A549 (cell line): Measurements from ENCODE around the gene PPL. TPM values are rescaled to one million over a fixed set of nuclear protein-coding genes. Genes with fewer than 3 reads are reported as not detected.

Experiments used
- ATAC-seq, 2 experiments: fragments of 200-7000 bp in 1 of 2; fragments of >200 bp in 1 of 2; cut with Nextera tagmentation in 1 of 2; cut with Tn5 transposase in 1 of 2; 3 replicates each; pipeline versions ENCODE4 v1.8.0 to v1.9.1; 2018 to 2020; ENCODE audit warnings: mild to moderate bottlenecking in 1 of 2, moderate library complexity in 1 of 2
- CTCF ChIA-PET: fragments of 300-600 bp; sonication (Branson Sonifier 250); formaldehyde crosslinking; extraction: SDS; loops from one replicate; lab custom pipeline; 2021; ENCODE audit warnings: antibody characterized with exemption, inconsistent platforms; lab: Yijun Ruan, JAX
- POLR2A ChIA-PET: fragments of 350-600 bp; formaldehyde crosslinking; extraction: SDS; loops from one replicate; lab custom pipeline; 2021; ENCODE audit warnings: antibody characterized with exemption, inconsistent platforms; lab: Yijun Ruan, JAX
- DNase-seq, 2 experiments: peaks; one replicate each; pipeline versions ENCODE4 v3.0.0 to v3.0.0-alpha.2; 2011 to 2016; ENCODE audit warnings: low read depth in 1 of 2, low spot score in 1 of 2
- FAIRE-seq: peaks from 2 replicates; lab custom pipeline; 2011; peaks lifted over from hg19 to GRCh38; lab: Jason Lieb, UNC
- H3K27ac ChIP-seq, 2 experiments: fragments of >200 bp; sonication (Bioruptor Twin); formaldehyde crosslinking; 3 replicates each; pipeline ENCODE4 v1.5.1; 2016 to 2017
- H3K4me1 ChIP-seq: fragments of >200 bp; sonication (Bioruptor Twin); formaldehyde crosslinking; 3 replicates; pipeline ENCODE4 v1.6.1; 2016
- H3K4me2 ChIP-seq: fragments of >200 bp; sonication (Bioruptor Twin); formaldehyde crosslinking; 3 replicates; pipeline ENCODE4 v1.6.1; 2016
- H3K4me3 ChIP-seq: fragments of >200 bp; sonication (Bioruptor Twin); formaldehyde crosslinking; 3 replicates; pipeline ENCODE4 v1.5.1; 2016
- H3K9me3 ChIP-seq: fragments of >200 bp; sonication (Bioruptor Twin); formaldehyde crosslinking; 3 replicates; pipeline ENCODE4 v1.6.1; 2016
- CTCF ChIP-seq: fragments of >200 bp; sonication (Bioruptor Twin); formaldehyde crosslinking; IDR thresholded peaks from 3 replicates; pipeline ENCODE4 v1.5.1; 2016
- ESRRA ChIP-seq: fragments of 150-350 bp; IDR thresholded peaks from 2 replicates; pipeline ENCODE4 v1.6.1; 2014; ENCODE audit warnings: mild to moderate bottlenecking, low read length, borderline replicate concordance
- FOSL2 ChIP-seq, 2 experiments: fragments of 450-650 bp in 1 of 2; fragments of >200 bp in 1 of 2; sonication (Bioruptor Twin) in 1 of 2; formaldehyde crosslinking; IDR thresholded peaks; 2 replicates each; pipeline versions ENCODE4 v1.5.0 to v1.6.1; 2016 to 2020; ENCODE audit warnings: mild to moderate bottlenecking in 1 of 2, moderate library complexity in 1 of 2
- GATA3 ChIP-seq: IDR thresholded peaks from 2 replicates; pipeline ENCODE4 v1.6.1; 2012; ENCODE audit warnings: borderline replicate concordance
- HES2 ChIP-seq: fragments of >200 bp; sonication (Bioruptor Twin); formaldehyde crosslinking; IDR thresholded peaks from 2 replicates; pipeline ENCODE4 v1.6.1; 2016
- HOXB13 ChIP-seq: fragments of 250-450 bp; sonication (Bioruptor Pico); IDR thresholded peaks from 2 replicates; pipeline ENCODE4 v1.5.0; 2020; ENCODE audit warnings: low read depth, mild to moderate bottlenecking, moderate library complexity
- JUNB ChIP-seq: fragments of >200 bp; sonication (Bioruptor Twin); formaldehyde crosslinking; IDR thresholded peaks from 2 replicates; pipeline ENCODE4 v1.6.1; 2016
- KDM1A ChIP-seq: fragments of 200-600 bp; sonication (generic); IDR thresholded peaks from 2 replicates; pipeline ENCODE4 v1.6.1; 2016; ENCODE audit warnings: low read depth, mild to moderate bottlenecking
- MYC ChIP-seq: IDR thresholded peaks from 2 replicates; pipeline ENCODE4 v1.6.1; 2012; ENCODE audit warnings: mild to moderate bottlenecking, inconsistent platforms, low read length, improper control_type of control experiment, borderline replicate concordance
- NFE2L2 ChIP-seq: fragments of 150-350 bp; conservative IDR thresholded peaks from 2 replicates; pipeline ENCODE4 v1.6.1; 2014; ENCODE audit warnings: low read length
- RAD21 ChIP-seq, 2 experiments: fragments of >200 bp in 1 of 2; sonication (Bioruptor Twin) in 1 of 2; formaldehyde crosslinking in 1 of 2; IDR thresholded peaks in 1 of 2; conservative IDR thresholded peaks in 1 of 2; 2 replicates in 1 of 2; 3 replicates in 1 of 2; pipeline ENCODE4 v1.6.1; 2012 to 2018; ENCODE audit warnings: inconsistent platforms in 1 of 2
- RCOR1 ChIP-seq: fragments of 150-350 bp; IDR thresholded peaks from 2 replicates; pipeline ENCODE4 v1.6.1; 2014; ENCODE audit warnings: antibody characterized with exemption, low read length, low read depth
- TFCP2L1 ChIP-seq: fragments of 250-450 bp; sonication (Bioruptor Pico); IDR thresholded peaks from 2 replicates; pipeline ENCODE4 v1.5.0; 2021; ENCODE audit warnings: mild to moderate bottlenecking
- TP53 ChIP-seq: fragments of 250-450 bp; sonication (Bioruptor Pico); IDR thresholded peaks from 2 replicates; pipeline ENCODE4 v1.5.0; 2021; ENCODE audit warnings: mild to moderate bottlenecking, moderate library complexity
- ZC3H11A ChIP-seq: fragments of 450-650 bp; IDR thresholded peaks from 2 replicates; pipeline ENCODE4 v1.6.1; 2014; ENCODE audit warnings: antibody characterized with exemption, mild to moderate bottlenecking
- WGBS: methylation state at CpG from one replicate; pipeline ENCODE4 v1.1.6; 2017; ENCODE audit errors: missing lambda C conversion rate; 5-methylcytosine and 5-hydroxymethylcytosine counted together
- polyA plus RNA-seq, 4 experiments: library from polyadenylated mRNA; depleted of rRNA in 3 of 4; stranded (reverse); fragments of >200 nt; fragmentation: RNase III in 1 of 4; extraction: RNeasy Plus Mini Kit Qiagen cat#74134 plus additional on column Dnase treatment in 1 of 4; gene quantifications; 2 replicates in 3 of 4; 3 replicates in 1 of 4; pipeline ENCODE4 v1.2.3, GENCODE V29; 2011 to 2017
- TF ChIP-seq, protein P1 (sequence below): IDR thresholded peaks from 2 replicates; pipeline ENCODE4 v1.6.1; 2012
- TF ChIP-seq, protein P2 (sequence below): IDR thresholded peaks from 2 replicates; pipeline ENCODE4 v1.6.1; 2012; ENCODE audit warnings: low read depth, borderline replicate concordance

The PPL gene
- polyA plus RNA-seq, 2 of the 4 experiments (the other 2 are of a cell fraction), result 1.8 to 2.6 TPM

- TF ChIP-seq HOXB13 (CRISPR knock-in tag) (no peak), KDM1A (no peak), NFE2L2 (no peak), FOSL2 (IDR thresholded peaks at IDR 0.05) (no peak), FOSL2 (CRISPR knock-in tag; IDR thresholded peaks at IDR 0.05) (no peak), TFCP2L1 (CRISPR knock-in tag) (no peak), CTCF (no peak), RAD21 (conservative IDR thresholded peaks at IDR 0.05 in 1 of 2, IDR thresholded peaks at IDR 0.05 in 1 of 2) (no peak), HES2 (no peak)
- TF ChIP-seq, protein P1, sequence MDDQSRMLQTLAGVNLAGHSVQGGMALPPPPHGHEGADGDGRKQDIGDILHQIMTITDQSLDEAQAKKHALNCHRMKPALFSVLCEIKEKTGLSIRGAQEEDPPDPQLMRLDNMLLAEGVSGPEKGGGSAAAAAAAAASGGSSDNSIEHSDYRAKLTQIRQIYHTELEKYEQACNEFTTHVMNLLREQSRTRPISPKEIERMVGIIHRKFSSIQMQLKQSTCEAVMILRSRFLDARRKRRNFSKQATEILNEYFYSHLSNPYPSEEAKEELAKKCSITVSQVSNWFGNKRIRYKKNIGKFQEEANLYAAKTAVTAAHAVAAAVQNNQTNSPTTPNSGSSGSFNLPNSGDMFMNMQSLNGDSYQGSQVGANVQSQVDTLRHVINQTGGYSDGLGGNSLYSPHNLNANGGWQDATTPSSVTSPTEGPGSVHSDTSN, result no peak
- Histone ChIP-seq H3K4me3 (no peak overlapping the region), H3K4me2 (no peak overlapping the region), H3K4me1 (0 out of 3 replicates have a peak, but pooled peaks cover 2% of the 10 kb centered on the region), H3K9me3 (peaks cover 28% of the 10 kb centered on the region), H3K27ac (no peak overlapping the region)
- ATAC-seq, result no peak
- CTCF ChIA-PET, result no interaction called here
- FAIRE-seq, result no peak
- POLR2A ChIA-PET, result no interaction called here
- 69% methylated on average over 6 of the region's 6 CpGs for WGBS
- no peak for DNase-seq
These were observed 13.1 kb downstream of the PPL start for GRCh38 chr16:4923853-4924252.

GRCh38 chr16:4922721-4923342 is 14.1 kb downstream of the PPL start:
- DNase-seq (no peak), ATAC-seq (no peak; a peak in 2 of 6 replicates), FAIRE-seq (no peak)
- Histone ChIP-seq H3K27ac (no peak overlapping the region), H3K9me3 (peaks cover 21% of the 10 kb centered on the region), H3K4me3 (no peak overlapping the region), H3K4me1 (0 out of 3 replicates have a peak, but pooled peaks cover 2% of the 10 kb centered on the region), H3K4me2 (no peak overlapping the region)
- 89% methylated on average over 18 of the region's 18 CpGs for WGBS
- ChIA-PET POLR2A (no interaction called here), CTCF (interaction anchor here (0.6 to 2.7 kb wide), 2 partner anchors 13 to 33 kb away, joined by 3 to 9 read pairs; no protein-coding TSS in a partner anchor)
- TF ChIP-seq ZC3H11A, result no peak
- TF ChIP-seq GATA3, result no peak
- TF ChIP-seq JUNB, result no peak
- no peak for TF ChIP-seq MYC
- no peak for TF ChIP-seq RCOR1
- no peak for TF ChIP-seq TP53 (CRISPR knock-in tag)

GRCh38 chr16:4920826-4921225 is 16.1 kb downstream of the PPL start:
- Histone ChIP-seq H3K4me1 (peaks cover 10% of the 10 kb centered on the region; the same call in 2 of the 3 replicates), H3K4me2 (no peak overlapping the region), H3K4me3 (no peak overlapping the region), H3K27ac (no peak overlapping the region), H3K9me3 (peaks cover 1% of the 10 kb centered on the region; the same call in 2 of the 3 replicates)
- FAIRE-seq (no peak), ATAC-seq (no peak), DNase-seq (no peak)
- POLR2A ChIA-PET, result no interaction called here
- TF ChIP-seq, protein P2, sequence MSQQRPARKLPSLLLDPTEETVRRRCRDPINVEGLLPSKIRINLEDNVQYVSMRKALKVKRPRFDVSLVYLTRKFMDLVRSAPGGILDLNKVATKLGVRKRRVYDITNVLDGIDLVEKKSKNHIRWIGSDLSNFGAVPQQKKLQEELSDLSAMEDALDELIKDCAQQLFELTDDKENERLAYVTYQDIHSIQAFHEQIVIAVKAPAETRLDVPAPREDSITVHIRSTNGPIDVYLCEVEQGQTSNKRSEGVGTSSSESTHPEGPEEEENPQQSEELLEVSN, result no peak
- TF ChIP-seq ESRRA, result no peak
- WGBS, result 78% methylated on average over 5 of the region's 5 CpGs
- CTCF ChIA-PET, result interaction anchor here (1.4 to 2.7 kb wide), 2 partner anchors 11 to 35 kb away, joined by 5 to 9 read pairs; no protein-coding TSS in a partner anchor
